HEK293 (cell line): Measurements from ENCODE around the gene PRR19.

Experiments used
- BCL11A ChIP-seq: fragments of 450-650 bp; formaldehyde crosslinking; IDR thresholded peaks from 2 replicates; pipeline ENCODE4 v1.5.1; 2016; ENCODE audit warnings: low read depth, missing biosample characterization, missing genetic modification characterization
- ELK4 ChIP-seq: IDR thresholded peaks from 2 replicates; pipeline ENCODE4 v1.6.1; 2011; ENCODE audit warnings: mild to moderate bottlenecking, low read depth, low read length, borderline replicate concordance
- GLI2 ChIP-seq: fragments of 450-650 bp; formaldehyde crosslinking; IDR thresholded peaks from 2 replicates; pipeline ENCODE4; 2017; ENCODE audit warnings: missing biosample characterization, missing genetic modification characterization, low read depth, borderline replicate concordance
- GLIS1 ChIP-seq: fragments of 450-650 bp; formaldehyde crosslinking; IDR thresholded peaks from 2 replicates; pipeline ENCODE4 v1.5.1; 2016; ENCODE audit warnings: missing biosample characterization, missing genetic modification characterization
- KLF1 ChIP-seq: fragments of 450-650 bp; formaldehyde crosslinking; IDR thresholded peaks from 2 replicates; pipeline ENCODE4 v1.5.1; 2016; ENCODE audit warnings: missing biosample characterization, missing genetic modification characterization
- SP7 ChIP-seq: fragments of 450-650 bp; formaldehyde crosslinking; IDR thresholded peaks from 2 replicates; pipeline ENCODE4 v1.5.1; 2016; ENCODE audit warnings: missing biosample characterization, missing genetic modification characterization
- TSHZ1 ChIP-seq: fragments of 450-650 bp; formaldehyde crosslinking; IDR thresholded peaks from 2 replicates; pipeline ENCODE4 v1.5.1; 2016; ENCODE audit warnings: missing biosample characterization, missing genetic modification characterization, borderline replicate concordance
- ZBTB7A ChIP-seq: fragments of 450-650 bp; formaldehyde crosslinking; IDR thresholded peaks from 2 replicates; pipeline ENCODE4 v1.5.1; 2016; ENCODE audit warnings: low read depth, missing biosample characterization, missing genetic modification characterization
- ZEB2 ChIP-seq: fragments of 450-650 bp; formaldehyde crosslinking; IDR thresholded peaks from 2 replicates; pipeline ENCODE4 v1.5.1; 2016; ENCODE audit warnings: missing biosample characterization, missing genetic modification characterization
- ZFHX2 ChIP-seq: fragments of 450-650 bp; formaldehyde crosslinking; conservative IDR thresholded peaks from 2 replicates; pipeline ENCODE4 v1.5.1; 2016; ENCODE audit warnings: missing biosample characterization, missing genetic modification characterization
- ZNF140 ChIP-seq: fragments of 450-650 bp; formaldehyde crosslinking; IDR thresholded peaks from 2 replicates; pipeline ENCODE4 v1.5.1; 2016; ENCODE audit warnings: missing biosample characterization, missing genetic modification characterization
- ZNF169 ChIP-seq: fragments of 450-650 bp; formaldehyde crosslinking; IDR thresholded peaks from 2 replicates; pipeline ENCODE4 v1.5.1; 2016; ENCODE audit warnings: missing biosample characterization, missing genetic modification characterization
- ZNF19 ChIP-seq: fragments of 450-650 bp; formaldehyde crosslinking; IDR thresholded peaks from 2 replicates; pipeline ENCODE4; 2016; ENCODE audit warnings: missing biosample characterization, missing genetic modification characterization, low read depth
- ZNF202 ChIP-seq: fragments of 450-650 bp; formaldehyde crosslinking; IDR thresholded peaks from 2 replicates; pipeline ENCODE4 v1.5.1; 2016; ENCODE audit warnings: missing biosample characterization, missing genetic modification characterization, borderline replicate concordance
- ZNF274 ChIP-seq, 2 experiments: fragments of 200-500 bp in 1 of 2; fragments of 450-650 bp in 1 of 2; sonication (Bioruptor generic) in 1 of 2; formaldehyde crosslinking in 1 of 2; IDR thresholded peaks; 2 replicates each; pipeline versions ENCODE4 v1.5.1 to v1.6.1; 2014 to 2016; ENCODE audit warnings: borderline replicate concordance in 1 of 2, inconsistent platforms in 1 of 2, low read length in 1 of 2, missing biosample characterization in 1 of 2, missing genetic modification characterization in 1 of 2
- ZNF311 ChIP-seq: fragments of 450-650 bp; formaldehyde crosslinking; IDR thresholded peaks from 2 replicates; pipeline ENCODE4 v1.5.1; 2017; ENCODE audit warnings: missing biosample characterization, missing genetic modification characterization, borderline replicate concordance
- ZNF324 ChIP-seq: fragments of 450-650 bp; formaldehyde crosslinking; IDR thresholded peaks from 2 replicates; pipeline ENCODE4 v1.5.1; 2016; ENCODE audit warnings: missing biosample characterization, missing genetic modification characterization
- ZNF416 ChIP-seq: fragments of 450-650 bp; formaldehyde crosslinking; IDR thresholded peaks from 2 replicates; pipeline ENCODE4 v1.5.1; 2016; ENCODE audit warnings: missing biosample characterization, missing genetic modification characterization
- ZNF501 ChIP-seq: fragments of 450-650 bp; formaldehyde crosslinking; IDR thresholded peaks from 2 replicates; pipeline ENCODE4 v1.5.1; 2016; ENCODE audit warnings: missing biosample characterization, missing genetic modification characterization
- ZNF529 ChIP-seq: fragments of 450-650 bp; formaldehyde crosslinking; IDR thresholded peaks from 2 replicates; pipeline ENCODE4 v1.5.1; 2017; ENCODE audit warnings: missing genetic modification characterization, missing biosample characterization; ENCODE audit not compliant: insufficient replicate concordance
- ZNF571 ChIP-seq: fragments of 450-650 bp; formaldehyde crosslinking; IDR thresholded peaks from 2 replicates; pipeline ENCODE4 v1.5.0; 2017; ENCODE audit warnings: missing biosample characterization, missing genetic modification characterization
- ZNF621 ChIP-seq: fragments of 450-650 bp; formaldehyde crosslinking; IDR thresholded peaks from 2 replicates; pipeline ENCODE4 v1.5.1; 2017; ENCODE audit warnings: missing biosample characterization, missing genetic modification characterization
- ZNF76 ChIP-seq: fragments of 450-650 bp; formaldehyde crosslinking; IDR thresholded peaks from 2 replicates; pipeline ENCODE4; 2016; ENCODE audit warnings: low read depth, missing biosample characterization, missing genetic modification characterization, borderline replicate concordance
- ZNF791 ChIP-seq: fragments of 450-650 bp; formaldehyde crosslinking; IDR thresholded peaks from 2 replicates; pipeline ENCODE4 v1.5.1; 2016; ENCODE audit warnings: missing biosample characterization, missing genetic modification characterization
- ZNF830 ChIP-seq: fragments of 450-650 bp; IDR thresholded peaks from 2 replicates; pipeline ENCODE4 v1.5.0; 2018; ENCODE audit warnings: missing biosample characterization, missing genetic modification characterization, low read depth, mild to moderate bottlenecking, moderate library complexity
- ZXDB ChIP-seq: fragments of 450-650 bp; formaldehyde crosslinking; IDR thresholded peaks from 2 replicates; pipeline ENCODE4 v1.5.1; 2016; ENCODE audit warnings: missing biosample characterization, missing genetic modification characterization
- TF ChIP-seq, protein P1 (sequence below): fragments of 450-650 bp; formaldehyde crosslinking; IDR thresholded peaks from 2 replicates; pipeline ENCODE4 v1.5.1; 2016; ENCODE audit warnings: missing biosample characterization, missing genetic modification characterization
- TF ChIP-seq, protein P2 (sequence below): fragments of 450-650 bp; formaldehyde crosslinking; IDR thresholded peaks from 2 replicates; pipeline ENCODE4 v1.5.1; 2016; ENCODE audit warnings: missing biosample characterization, missing genetic modification characterization, low read depth
- TF ChIP-seq, protein P3 (sequence below): fragments of 450-650 bp; formaldehyde crosslinking; IDR thresholded peaks from 2 replicates; pipeline ENCODE4 v1.5.1; 2016; ENCODE audit warnings: missing biosample characterization, missing genetic modification characterization, low read depth

PRR19 gene

GRCh38 chr19:42253245-42254088 is 48.5 kb upstream of the PRR19 start (continued):
- no peak for TF ChIP-seq ZNF19
- TF ChIP-seq KLF1 (tag by site-specific recombination), result peak; percentile 70
- TF ChIP-seq ZNF830 (tag by site-specific recombination), result no peak
- TF ChIP-seq ZNF140 (tag by site-specific recombination), result no peak
- TF ChIP-seq ZNF169 (tag by site-specific recombination), result no peak
- no peak for TF ChIP-seq ZNF274 (IDR thresholded peaks at IDR 0.05; ENCODE audit: low read length)
- TF ChIP-seq ZNF274 (tag by site-specific recombination; IDR thresholded peaks at IDR 0.05; ENCODE audit: borderline replicate concordance), result no peak
- TF ChIP-seq GLI2 (tag by site-specific recombination), result no peak
- peak; percentile 76 for TF ChIP-seq ZEB2 (tag by site-specific recombination)
- peak; percentile 77 for TF ChIP-seq GLIS1
- TF ChIP-seq ZNF501 (tag by site-specific recombination), result peak; percentile 46; the same call in 1 of the 2 replicates
- TF ChIP-seq ZNF621, result no peak
- TF ChIP-seq ZNF76 (tag by site-specific recombination), result peak; percentile 82
- TF ChIP-seq, protein P1, sequence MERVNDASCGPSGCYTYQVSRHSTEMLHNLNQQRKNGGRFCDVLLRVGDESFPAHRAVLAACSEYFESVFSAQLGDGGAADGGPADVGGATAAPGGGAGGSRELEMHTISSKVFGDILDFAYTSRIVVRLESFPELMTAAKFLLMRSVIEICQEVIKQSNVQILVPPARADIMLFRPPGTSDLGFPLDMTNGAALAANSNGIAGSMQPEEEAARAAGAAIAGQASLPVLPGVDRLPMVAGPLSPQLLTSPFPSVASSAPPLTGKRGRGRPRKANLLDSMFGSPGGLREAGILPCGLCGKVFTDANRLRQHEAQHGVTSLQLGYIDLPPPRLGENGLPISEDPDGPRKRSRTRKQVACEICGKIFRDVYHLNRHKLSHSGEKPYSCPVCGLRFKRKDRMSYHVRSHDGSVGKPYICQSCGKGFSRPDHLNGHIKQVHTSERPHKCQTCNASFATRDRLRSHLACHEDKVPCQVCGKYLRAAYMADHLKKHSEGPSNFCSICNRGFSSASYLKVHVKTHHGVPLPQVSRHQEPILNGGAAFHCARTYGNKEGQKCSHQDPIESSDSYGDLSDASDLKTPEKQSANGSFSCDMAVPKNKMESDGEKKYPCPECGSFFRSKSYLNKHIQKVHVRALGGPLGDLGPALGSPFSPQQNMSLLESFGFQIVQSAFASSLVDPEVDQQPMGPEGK (tag by site-specific recombination), result peak; percentile 59
- no peak for TF ChIP-seq ZNF529 (tag by site-specific recombination)
- peak; percentile 58 for TF ChIP-seq SP7 (tag by site-specific recombination)
- TF ChIP-seq ELK4, result no peak
- TF ChIP-seq BCL11A, result no peak
- no peak for TF ChIP-seq ZNF571 (tag by site-specific recombination)
- no peak for TF ChIP-seq ZNF311 (tag by site-specific recombination)
- TF ChIP-seq ZXDB, result peak; percentile 75
- TF ChIP-seq, protein P2, sequence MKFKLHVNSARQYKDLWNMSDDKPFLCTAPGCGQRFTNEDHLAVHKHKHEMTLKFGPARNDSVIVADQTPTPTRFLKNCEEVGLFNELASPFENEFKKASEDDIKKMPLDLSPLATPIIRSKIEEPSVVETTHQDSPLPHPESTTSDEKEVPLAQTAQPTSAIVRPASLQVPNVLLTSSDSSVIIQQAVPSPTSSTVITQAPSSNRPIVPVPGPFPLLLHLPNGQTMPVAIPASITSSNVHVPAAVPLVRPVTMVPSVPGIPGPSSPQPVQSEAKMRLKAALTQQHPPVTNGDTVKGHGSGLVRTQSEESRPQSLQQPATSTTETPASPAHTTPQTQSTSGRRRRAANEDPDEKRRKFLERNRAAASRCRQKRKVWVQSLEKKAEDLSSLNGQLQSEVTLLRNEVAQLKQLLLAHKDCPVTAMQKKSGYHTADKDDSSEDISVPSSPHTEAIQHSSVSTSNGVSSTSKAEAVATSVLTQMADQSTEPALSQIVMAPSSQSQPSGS (tag by site-specific recombination), result no peak
- no peak for TF ChIP-seq ZNF791 (tag by site-specific recombination)
- no peak for TF ChIP-seq ZNF202
- TF ChIP-seq ZNF324 (tag by site-specific recombination), result no peak
- TF ChIP-seq ZBTB7A, result peak; percentile 61
- no peak for TF ChIP-seq TSHZ1 (tag by site-specific recombination)
- TF ChIP-seq, protein P3, sequence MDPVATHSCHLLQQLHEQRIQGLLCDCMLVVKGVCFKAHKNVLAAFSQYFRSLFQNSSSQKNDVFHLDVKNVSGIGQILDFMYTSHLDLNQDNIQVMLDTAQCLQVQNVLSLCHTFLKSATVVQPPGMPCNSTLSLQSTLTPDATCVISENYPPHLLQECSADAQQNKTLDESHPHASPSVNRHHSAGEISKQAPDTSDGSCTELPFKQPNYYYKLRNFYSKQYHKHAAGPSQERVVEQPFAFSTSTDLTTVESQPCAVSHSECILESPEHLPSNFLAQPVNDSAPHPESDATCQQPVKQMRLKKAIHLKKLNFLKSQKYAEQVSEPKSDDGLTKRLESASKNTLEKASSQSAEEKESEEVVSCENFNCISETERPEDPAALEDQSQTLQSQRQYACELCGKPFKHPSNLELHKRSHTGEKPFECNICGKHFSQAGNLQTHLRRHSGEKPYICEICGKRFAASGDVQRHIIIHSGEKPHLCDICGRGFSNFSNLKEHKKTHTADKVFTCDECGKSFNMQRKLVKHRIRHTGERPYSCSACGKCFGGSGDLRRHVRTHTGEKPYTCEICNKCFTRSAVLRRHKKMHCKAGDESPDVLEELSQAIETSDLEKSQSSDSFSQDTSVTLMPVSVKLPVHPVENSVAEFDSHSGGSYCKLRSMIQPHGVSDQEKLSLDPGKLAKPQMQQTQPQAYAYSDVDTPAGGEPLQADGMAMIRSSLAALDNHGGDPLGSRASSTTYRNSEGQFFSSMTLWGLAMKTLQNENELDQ (tag by site-specific recombination), result no peak
- TF ChIP-seq ZFHX2 (tag by site-specific recombination), result peak; percentile 82
- no peak for TF ChIP-seq ZNF416 (tag by site-specific recombination)
